ENCODE results near the gene DMTF1.

The DMTF1 gene

DNA sequence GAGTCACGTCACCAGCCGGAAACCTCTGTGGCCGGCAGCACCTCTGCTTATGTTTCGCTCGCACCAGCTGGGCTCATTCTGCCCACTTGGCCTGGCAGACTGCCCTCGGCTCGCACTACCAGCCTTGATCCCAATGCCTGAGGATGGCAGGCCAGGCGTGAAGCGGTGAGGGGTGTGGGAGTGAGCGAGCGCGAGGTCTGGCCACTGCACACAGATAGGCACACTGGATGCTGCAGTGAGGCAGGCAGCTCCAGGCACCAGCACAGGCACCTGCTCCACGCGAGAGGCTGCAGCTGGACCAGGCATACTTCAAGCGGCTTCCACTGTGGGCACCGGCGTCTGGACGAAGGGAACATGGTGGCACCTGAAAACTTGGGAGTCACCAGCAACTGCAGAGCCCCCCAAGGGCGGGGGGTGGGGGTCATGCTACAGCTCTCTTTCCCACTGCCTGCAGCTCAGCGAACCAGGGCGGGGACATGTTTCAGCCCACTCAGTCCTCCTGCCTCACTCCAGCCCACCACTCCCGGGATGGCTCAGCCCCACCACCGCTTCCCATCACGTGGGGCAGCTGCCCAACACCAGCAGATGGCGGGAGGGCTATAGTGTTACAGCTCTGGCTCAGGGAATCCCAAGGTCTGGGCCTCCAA is 5.4 kb upstream of the DMTF1 start:
- DNase-seq (ENCODE audit: low read depth), result no peak

DNA sequence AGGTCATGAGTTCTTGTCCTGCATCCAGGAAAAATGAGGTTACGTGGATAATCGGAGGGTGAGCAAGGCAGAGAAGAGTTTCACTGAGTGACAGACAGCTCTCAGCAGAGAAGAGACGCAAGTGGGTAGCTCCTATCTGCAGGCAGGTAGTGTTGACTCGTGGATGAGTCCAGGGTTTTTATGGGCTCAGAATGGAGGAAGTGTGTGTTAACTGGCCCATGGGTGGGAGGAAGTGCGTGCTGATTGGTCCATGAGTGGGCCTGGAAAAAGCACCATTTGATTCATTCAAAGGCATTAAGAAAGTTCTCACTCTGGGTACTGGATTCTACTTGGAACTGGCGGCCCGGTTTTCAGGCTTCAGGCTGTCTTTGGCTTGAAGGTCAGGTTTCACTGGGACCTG is 4.8 kb upstream of the DMTF1 start:
- no peak for DNase-seq (ENCODE audit: low read depth)

DNA sequence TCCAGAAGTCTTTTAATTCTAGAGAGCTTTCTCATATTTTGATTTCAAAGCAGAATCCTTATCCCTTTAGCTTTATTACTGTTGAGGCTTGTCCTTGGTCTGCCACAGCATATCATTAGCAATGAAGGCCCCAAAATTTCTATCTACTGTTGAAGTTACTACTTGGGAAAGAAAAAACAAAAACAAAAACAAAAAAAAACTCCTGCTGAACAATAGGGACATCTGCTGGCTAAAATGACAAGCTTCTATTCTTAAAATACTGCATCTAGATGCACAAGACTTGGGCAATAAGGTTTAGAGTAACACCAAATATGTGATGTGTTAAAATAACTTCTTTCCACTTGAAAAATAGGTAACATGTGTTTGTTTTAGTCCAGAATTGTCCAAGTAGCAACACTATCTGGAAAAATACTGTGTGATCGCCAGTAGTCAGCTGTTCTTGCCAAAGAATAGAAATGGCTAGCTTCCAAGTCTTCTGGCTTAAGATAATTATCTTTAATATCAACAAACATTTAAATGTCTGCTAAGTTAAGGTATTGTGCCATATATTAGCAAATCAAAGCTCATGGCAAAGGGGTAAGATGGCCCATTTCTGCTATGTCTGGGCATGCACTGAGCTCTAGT is 3.8 kb upstream of the DMTF1 start:
- no peak for DNase-seq (ENCODE audit: low read depth)

- DNase-seq (ENCODE audit: low read depth), result no peak
Measured at GRCh38 chr7:87151002-87151728, 1.1 kb upstream of the DMTF1 start.

DNA sequence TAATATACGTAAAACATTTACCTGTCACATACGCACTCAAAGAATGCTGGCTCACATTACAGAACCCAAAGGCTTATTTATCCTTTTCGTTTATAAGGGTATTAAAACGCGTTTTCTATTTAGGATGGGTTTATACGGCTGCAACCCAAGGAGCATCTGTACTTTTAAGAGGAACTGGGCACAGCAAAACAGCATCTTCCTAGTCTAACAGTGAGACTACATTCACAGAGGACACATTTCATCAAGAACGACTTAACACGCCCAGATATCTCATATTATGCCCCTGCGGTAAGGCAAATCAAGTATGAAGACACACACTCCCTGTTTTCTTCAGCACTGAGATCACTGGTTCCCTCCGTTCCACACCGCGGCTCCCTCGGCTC is 533 bp upstream of the DMTF1 start:
- DNase-seq (ENCODE audit: low read depth), result no peak

DNA sequence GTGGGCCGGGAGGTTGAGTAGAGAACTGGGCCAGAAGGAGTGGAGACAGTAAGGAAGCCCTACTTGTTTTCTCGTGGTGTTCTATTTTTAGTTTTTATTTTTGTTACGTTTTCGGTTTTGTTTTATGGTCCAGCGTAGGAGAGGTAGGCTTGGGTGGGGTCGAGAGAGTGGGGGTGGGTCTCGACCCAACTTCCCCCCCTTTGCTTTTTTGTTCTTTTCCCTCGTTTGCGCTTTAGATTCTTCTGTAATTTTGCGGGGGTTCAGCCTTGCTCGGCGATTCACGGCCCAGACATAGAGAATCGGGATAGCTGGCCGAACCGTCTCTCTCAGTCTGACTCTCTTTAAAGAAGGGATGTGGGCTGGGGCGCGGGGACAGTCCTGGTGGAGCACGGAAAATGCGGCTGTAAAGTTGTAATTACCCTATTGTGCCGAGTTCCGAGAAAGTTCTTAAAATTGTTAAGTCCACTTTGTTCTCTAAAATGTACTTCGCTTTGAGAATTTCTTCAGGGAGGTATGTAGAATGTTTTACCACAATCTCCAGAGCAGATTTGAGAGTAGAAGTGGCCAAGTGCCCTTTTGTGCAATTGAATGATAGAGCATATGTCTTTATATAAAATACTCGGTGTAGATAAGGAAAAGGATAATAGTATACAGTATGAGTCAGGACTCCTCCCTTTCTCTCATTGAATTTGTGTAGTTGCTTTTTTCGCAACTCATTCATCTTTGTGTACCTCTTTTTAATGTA is 816 bp downstream of the DMTF1 start:
- peak; percentile 30 for DNase-seq (ENCODE audit: low read depth)

- DNase-seq (ENCODE audit: low read depth), result no peak
Measured at GRCh38 chr7:87154166-87154565, 1.9 kb downstream of the DMTF1 start.

DNA sequence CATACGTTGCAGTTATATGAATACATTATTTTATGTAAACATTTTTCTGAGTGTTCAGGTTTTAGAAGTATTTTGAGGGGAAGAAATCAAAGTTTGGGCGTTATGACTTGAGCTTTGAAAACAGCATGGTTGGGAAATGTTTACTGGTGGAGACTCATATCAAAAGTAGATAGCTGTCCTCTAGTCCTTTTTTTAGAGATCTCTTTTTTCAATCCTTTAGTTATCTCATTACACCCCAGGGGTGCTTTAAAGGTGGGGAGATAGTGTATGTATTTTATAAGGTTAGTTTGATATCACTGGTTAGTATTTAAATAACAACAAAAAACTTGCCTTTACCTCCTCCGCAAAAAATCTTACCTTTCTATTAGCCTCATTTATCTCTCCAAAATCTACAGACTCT is 2.3 kb downstream of the DMTF1 start:
- no peak for DNase-seq (ENCODE audit: low read depth)

DNA sequence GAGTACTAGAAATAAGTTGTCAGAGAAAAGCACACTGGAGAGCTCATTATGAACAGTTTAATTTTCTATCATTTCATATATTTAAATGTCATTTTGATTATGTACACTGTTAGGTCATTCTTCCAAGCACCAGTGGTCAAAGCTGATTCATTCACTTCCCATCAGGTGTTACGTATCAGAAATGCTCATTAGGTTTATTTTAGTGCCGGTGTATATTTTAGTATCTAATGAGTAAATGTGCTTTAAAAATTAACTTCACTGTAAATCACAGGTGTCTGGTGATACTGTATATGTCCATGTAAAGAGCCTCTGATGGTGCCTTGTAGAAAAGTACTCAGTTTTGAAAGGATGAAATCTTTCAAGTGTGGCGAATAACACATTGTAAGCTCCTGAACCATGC is 3.5 kb downstream of the DMTF1 start:
- DNase-seq (ENCODE audit: low read depth), result no peak

GRCh38 chr7:87156709-87157108 is 4.5 kb downstream of the DMTF1 start:
- DNase-seq (ENCODE audit: low read depth), result no peak

GRCh38 chr7:87159538-87159937 is 7.3 kb downstream of the DMTF1 start:
- DNase-seq (ENCODE audit: low read depth), result no peak

DNA sequence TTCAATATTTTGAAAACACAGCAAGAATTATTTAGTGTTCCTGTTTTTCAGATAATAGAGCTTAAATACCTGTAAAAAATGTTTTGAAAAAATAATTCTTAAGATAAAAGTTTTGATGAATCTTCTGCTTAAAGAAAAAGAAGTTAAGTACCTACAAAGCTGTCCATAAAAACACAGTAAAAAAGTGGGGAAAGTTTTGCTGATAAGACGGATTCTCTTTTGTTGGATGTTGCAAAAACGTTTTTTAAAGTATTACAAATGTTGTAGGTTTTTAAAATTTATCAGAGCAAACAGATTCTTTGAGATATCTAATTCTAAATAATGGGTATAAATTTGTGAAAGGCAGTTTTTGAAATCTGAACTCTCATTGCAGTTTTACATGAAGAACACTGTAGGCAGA is 12.2 kb downstream of the DMTF1 start:
- DNase-seq (ENCODE audit: low read depth), result no peak

DNA sequence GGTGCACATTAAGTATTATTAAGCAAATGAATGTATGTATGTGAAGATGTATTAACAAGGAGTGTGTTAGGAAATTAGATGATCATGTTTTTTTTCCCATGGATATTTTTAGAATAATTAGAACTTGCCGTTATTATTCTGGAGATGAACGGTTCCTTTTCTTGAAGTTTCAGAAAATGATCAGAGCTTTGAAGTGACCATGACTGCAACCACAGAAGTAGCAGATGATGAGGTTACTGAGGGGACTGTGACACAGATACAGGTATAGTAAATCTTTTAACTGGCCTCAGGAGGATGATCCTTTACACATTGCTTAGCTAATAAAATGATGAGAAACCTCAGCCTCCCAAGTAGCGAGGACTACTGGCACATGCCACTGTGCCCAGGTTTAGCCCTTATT is 18.6 kb downstream of the DMTF1 start:
- DNase-seq (ENCODE audit: low read depth), result no peak

DNA sequence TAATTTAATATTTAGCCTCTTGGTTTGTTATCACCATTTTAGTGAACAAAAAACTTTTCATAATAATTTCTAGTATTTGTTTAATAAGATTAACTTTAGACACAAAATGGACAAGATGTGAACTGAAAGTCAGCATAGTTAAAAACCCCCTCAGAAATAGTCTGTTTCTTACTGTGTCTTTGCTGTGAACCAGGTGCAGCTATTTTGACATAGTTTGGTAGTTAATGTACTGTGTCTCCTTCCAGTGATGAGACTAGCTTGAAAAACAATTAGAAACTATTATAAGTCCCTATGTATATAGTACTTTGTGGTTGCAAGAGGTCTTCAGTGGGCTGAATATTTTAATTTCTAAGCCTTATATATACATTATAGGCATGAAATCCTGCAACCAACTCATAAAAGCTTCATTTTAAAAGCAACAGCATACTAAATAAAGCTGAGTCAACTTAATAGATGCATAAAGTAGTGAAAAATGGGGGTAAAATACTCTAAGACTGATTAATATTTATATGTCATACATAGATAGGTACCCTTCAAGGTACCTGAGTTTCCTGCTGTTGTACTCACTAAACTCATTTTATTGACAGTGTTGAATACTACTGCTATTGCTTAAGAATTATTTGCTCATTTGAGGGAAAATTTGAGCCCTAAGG is 19.2 kb downstream of the DMTF1 start:
- no peak for DNase-seq (ENCODE audit: low read depth)

GRCh38 chr7:87173471-87173870 is 21.2 kb downstream of the DMTF1 start:
- no peak for DNase-seq (ENCODE audit: low read depth)

DNA sequence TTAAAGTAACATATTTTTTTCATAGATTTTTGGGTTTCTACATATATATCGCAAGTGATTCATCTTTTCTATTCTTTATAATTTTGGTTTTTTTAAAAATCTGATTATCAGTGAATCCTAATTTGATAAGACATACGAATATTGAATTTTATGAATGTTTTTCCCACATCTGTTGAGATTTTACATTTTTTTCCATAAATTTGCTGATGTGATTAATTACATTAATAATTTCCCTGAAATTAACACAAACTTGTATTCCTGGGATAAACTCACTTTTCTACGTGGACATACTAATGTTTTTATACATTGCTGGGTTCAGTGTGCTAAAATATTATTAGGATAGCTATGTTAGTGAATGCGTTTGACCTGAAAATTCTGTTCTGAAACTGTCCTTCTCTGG is 26.1 kb downstream of the DMTF1 start:
- DNase-seq (ENCODE audit: low read depth), result no peak

- no peak for DNase-seq (ENCODE audit: low read depth)
Measured at GRCh38 chr7:87179180-87179579, 26.9 kb downstream of the DMTF1 start.

DNA sequence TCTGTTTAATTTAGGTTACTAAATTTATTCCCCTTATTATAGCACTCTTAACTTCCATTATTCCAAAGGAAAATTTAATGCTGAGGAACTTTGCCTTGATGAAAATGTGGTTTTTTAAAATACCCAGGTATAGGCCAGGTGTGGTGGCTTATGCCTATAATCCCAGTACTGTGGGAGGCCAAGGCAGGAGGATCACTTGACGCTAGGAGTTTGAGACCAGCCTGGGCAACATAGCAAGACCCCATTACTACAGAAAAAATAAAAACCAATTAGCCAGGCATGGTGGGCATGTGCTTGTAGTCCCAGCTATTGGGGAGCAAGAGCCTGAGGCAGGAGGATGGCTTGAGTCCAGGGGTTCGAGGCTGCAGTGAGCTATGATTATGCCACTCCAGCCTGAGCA is 34.9 kb downstream of the DMTF1 start:
- no peak for DNase-seq (ENCODE audit: low read depth)

DNA sequence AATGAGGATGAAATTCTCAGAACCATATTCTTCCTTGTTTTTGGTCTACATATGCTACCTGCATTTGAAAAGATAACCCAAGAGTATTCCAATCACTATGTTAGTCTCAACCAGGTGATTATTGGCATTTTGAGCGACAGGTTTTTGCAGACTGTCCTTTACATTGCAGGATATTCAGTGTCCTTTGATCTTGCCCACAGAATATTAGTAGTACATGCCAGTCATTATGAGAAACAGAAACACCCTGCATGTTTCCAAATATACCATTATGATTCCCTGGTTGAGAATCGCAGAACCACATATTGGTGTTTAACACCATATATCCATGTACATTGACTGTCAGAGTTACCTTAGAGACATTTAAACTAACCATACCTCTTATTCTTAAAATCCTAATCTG is 36.7 kb downstream of the DMTF1 start:
- no peak for DNase-seq (ENCODE audit: low read depth)

GRCh38 chr7:87190783-87191182 is 38.5 kb downstream of the DMTF1 start:
- DNase-seq (ENCODE audit: low read depth), result no peak

GRCh38 chr7:87192784-87193487 is 40.7 kb downstream of the DMTF1 start:
- DNase-seq (ENCODE audit: low read depth), result no peak

DNA sequence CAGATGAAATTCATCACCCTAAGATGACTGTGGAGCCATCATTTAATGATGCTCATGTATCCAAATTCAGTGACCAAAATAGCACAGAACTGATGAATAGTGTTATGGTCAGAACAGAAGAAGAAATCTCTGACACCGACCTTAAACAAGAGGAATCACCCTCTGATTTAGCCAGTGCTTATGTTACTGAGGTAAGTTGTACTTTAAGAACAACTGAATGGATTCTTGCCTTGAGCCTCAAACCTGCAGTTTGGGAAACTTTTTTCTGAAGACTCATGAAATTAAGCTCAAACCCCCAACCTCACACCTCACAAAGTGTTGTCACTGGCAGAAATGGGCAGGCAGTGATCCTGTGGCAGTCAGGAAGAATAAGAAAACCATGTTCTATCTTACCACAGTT is 41.7 kb downstream of the DMTF1 start:
- DNase-seq (ENCODE audit: low read depth), result no peak
